Central memory CD4-positive, alpha-beta T cell (primary cell): ENCODE measurements around the gene SOX5.

Source experiments
- DNase-seq: peaks from one replicate; pipeline ENCODE4 v3.0.0; 2022
- total RNA-seq, 3 experiments: gene quantifications; one replicate each; lab custom pipeline; 2026; lab: John Stamatoyannopoulos, UW

The SOX5 gene
- total RNA-seq: 0 to 0.19 (median 0) reads per million in 3 experiments

DNA sequence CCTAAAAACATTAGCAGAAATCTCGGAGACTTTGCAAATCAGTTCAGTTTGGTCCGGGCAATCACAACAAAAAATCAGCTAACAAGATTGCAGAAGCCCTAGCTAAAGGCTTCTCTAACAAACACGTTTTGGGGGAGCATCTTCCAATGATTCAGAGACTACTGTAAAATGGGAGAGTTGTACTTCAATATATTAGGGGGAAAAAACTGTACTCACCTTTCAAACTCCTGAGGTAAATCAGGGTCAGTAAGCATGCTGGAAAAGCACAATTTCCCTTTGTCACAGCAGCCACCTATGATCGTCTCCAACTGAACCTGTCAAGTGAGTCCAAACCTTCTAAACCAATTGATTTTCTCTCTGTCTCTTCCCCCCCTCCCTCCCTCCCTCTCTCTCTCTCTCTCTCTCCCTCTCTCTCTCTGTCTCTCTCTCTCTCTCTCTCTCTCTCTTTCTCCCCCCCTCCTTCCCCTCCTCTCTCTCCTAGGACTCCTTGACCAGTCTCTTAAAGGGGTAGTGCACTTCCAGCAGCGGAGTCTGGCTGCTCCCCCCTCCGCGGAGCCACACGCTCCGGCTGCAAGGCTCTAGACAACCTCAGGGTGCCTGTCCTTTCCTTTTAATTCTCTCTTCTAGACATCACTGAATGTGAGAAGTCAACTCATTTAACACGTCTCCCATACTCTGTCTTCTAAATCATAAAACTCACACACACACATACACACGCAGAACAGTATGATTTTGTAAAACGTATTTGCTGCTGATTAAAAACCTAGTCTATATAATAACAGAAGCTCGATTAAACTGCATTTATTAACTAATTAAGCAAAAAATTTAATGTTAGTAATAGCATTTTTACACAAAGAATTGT, at the start of gene SOX5:
Gene SOX5 (minus strand): TSS at position 323 of the 862 bp plus-strand sequence. CDS start 69 bp downstream, at position 254.
- DNase-seq: no peak

DNA sequence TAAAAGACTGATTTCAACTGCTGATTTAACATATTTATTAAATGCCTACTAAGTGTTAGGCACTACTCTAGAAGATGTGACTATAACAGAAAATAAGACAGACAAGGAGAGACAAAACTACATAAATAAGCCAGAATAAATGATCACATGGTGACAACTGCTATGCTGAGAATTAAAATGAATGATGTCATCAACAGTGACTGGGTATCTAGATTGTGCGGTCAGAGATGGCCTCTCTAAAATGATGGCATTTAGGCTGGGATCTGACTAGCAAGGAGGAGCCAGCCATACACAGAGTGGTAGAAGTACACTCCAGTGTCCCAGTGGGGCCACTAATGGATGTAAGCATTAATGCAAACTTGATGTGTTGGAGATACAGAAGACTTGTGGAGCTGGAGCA, 37.6 kb upstream of the SOX5 start:
- no peak for DNase-seq

DNA sequence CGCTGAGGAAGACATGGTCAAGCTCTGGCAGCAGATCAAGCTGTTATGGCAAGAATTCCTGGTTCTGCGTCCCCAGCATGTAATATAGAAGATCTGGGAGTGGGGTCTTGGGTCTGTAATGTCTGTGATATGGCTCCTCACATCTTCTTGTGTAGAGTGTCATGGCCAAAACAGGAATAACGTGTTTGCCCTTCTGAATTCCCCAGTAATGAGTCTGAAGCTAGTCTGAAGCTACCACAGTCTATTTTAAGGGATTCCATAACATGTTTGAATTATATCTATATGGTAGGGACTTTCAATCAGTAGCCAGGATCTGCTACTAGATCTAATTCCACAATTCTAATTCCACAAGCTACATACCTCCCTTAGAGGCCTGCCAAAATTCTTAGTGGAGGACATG, 31.4 kb upstream of the SOX5 start:
- DNase-seq: no peak

DNA sequence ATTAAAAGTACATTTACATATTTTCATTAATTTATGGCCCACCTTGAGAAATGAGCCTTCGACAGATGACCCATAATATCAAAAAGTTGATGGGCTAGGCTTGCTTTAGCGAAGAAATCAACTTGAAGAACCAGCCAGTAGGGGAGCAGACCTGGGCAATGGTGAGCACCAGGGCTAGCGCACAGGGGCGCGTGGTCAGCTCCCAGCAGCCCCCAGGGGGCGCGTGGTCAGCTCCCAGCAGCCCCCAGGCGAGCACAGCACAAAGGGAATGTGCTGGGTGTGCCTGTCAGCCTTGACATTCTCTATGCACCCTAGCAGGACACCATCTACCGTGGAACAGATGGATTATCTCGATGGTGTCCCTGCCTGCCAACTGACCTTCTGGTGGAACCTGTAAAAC, 15.3 kb upstream of the SOX5 start:
- DNase-seq: no peak

DNA sequence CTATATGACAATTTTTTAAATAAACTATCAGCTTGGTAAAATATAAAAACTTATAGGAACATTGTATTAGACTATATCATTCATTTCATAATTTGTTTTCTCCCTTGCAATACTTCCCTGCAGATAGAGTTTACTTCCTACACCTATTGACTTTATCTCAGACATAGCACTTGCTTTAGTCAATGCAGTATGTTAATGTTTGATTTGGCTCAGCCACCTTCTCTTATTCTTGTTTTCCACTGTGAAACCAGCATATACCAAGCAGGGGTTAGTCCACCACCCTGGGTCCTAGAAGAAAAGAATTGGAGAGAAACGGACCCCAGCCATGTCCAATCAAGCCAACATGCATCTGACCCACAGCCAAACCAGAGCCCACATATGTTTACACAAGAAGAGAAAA, 10.4 kb upstream of the SOX5 start:
- no peak for DNase-seq

DNA sequence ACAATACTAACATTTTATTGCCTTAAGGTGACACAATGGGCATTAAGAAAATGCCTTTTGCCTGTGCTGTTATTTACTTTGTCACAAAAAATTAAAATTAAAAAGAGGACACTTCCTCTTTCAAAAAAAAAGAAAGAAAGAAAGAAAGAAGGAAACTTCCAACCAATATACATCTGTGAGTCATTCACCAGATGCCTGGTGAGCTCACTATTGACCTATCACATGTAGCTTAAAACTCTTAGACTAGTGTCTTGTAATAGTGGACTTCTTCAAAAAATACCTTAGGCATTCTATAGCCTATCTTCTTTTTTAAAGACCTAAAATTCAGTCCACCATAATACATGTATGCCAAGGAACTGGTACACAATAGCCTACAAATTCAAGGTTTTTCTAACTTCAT, 4.9 kb upstream of the SOX5 start:
- no peak for DNase-seq

DNA sequence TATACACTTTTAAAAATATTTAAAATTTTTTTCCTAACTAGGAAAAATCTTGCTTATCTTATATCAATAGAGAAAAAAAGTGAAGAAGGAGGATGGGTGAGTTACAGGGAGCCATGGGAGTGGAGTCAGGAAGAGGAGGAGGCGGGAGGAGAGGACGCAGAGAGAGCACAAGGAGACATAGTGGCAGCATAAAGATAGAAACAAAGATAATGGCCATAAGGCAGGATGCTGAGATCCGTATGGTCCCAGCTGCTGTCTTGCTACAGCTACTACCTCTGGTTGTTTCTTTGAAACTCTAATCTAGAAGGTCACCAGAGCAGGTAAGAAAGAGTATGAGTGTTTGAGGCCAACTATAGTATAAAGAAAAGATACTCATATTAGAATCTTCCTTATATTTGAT, 2.6 kb upstream of the SOX5 start:
- no peak for DNase-seq

DNA sequence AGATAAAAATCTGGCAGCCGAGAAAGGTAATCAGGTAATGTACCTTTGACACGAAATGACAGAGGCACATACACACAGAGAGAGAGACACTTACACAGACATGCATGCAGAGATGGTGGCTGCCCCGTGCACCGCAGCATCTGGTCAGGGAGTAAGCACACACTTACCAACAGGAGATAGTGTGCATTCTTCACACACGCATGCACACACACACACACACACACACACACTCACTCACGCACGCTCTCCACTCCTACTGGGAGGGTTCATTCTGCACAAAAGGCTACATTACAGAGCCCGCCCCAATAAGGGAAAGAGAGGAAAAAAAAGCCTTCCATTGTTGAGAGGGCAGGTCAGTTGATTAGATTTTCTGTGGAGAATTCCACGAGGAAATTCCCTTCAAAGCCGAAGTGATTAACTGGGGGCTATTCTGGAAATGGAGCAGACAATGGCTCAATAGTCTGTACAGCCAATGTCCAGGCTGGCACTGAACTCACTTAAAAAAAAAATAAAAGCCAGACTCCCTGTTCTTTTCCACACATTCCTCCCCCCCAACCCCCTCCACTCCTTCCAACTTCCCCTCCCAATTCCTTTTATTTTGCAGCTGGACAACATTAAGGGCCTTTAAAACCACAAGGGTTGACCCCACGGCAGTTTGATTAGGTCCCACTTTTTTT, 1.4 kb upstream of the SOX5 start:
- DNase-seq: no peak

DNA sequence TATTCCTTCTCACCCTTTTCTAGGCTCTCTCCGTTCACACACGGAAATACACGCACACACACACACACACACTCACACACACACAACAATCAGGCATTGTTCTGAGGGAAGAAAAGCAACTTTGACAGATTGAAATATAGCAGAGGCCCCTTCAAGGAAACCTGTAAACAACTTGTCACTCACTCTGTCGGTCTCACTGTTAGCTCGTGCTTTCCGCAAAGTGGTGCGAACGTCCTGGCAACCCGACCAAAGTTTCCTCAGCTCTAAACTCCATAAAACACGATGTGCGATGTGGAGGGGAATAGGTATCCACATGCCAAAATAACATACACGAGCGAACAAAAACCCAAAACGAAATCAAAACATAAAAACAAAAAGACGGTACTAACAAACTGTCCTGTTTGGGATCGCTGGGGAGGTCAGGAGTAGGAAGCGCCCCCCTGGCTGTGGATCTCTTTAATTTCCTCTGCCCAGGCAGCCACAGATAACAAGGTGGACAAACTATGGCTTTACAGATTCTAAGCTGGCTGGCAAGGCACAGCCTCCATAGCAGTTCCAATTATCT, 822 bp upstream of the SOX5 start:
- DNase-seq: no peak

DNA sequence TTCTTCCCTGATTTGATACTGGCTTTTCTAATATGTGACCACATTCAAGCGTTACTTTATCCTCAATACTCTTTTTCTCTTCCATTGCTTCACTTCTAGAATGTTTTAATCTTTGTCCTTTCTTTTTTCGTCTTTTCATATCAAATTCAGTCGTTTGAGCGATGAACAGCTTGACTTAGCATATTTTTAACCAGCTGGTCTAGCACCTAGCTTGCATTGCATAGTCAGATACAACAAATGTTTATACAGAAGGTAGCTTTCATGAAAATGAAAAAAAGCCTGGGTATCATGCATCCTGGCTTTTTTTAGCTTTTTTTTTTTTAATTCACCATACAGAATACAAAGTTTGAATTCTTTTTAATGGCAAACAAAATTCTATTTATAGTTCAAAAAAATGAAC, 1.2 kb downstream of the SOX5 start:
- DNase-seq: no peak

DNA sequence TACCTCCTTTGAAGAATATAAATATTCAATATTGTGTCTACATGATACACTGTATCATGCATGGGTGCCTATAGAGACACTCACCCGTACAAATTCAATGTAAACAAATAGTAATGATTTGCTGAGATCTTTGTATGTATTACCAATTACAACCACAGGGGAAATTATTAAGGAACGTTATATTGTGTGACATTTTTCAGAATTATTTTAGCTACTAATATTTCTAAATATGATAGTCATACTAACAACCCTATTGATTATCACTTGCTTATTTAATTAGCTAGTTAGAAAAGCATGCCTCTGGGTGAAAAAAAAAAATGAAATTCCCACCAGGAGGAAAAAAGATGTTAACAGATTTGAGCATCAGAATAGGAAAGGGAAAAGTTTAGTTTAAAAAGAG, 2.1 kb downstream of the SOX5 start:
- no peak for DNase-seq

DNA sequence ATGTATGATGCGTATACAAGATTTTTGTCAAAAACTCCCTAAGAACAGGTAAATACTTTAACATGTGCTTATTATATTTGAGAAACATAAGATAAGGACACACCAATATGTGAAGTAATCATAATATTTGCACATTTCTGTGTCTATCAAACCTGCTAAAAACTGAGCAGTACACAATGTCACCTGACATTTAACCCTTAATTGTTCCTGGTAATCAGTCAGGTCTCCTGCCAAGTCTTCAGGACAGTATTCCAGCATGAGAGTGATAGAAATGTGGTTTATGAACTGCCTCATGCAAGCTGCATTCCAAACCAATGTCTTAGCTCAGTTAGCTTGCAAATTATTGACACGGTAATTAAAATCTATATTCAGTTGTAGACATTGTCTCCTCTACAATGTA, 4.2 kb downstream of the SOX5 start:
- DNase-seq: no peak

DNA sequence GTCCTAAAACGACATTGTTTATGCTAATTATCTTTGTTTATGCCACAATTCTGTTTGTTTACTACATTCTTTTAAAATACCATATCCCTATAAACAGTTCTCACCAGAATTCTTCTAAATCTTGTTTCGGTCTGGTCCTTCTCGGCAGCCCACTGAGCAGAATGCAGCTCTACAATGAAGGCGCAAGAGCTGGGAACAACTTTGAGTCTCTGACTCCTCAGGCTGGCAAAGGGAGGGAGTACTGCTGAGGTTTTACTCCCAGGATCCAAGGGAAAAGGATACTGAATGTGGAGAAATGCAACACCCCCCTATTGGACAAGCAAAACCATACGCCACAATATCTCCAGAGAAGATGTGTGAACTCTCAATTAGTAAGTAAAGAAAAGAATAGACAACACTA, 5.4 kb downstream of the SOX5 start:
- no peak for DNase-seq

DNA sequence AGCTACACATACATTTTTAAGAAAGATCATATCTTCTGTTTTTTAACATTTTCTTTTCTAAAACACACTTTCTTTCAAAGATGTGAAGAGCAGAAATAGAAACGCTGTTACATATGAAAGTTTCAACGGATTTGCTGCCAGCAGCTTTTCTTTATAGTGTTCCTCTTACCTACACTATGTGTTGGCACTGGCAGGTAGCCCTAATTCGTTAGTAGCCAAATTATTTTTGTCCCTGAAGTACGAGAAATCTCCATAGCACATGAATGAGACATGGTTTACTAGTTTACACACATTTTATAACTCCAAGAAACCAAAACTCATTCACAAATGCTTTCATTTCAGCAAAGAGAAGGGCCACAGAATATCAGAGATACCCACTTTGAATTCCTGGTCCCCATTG, 6.6 kb downstream of the SOX5 start:
- DNase-seq: no peak

DNA sequence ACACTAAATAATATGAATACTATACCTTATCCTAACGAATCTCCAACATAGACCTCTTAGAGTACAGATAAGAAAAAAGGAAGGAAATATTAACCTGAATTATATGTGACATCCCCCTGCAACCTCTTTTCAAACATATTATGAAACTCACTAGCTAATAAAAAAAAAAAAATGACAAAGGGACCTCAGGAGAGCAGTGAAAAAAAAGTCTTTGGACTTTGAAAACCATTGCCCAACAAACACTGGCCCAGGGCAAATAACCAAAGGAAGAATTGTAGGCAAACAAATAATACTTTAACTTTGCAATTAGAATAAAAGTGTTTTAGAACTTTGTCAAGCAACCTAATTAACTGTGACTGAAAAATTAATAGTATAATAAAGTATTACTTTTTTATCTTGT, 7.7 kb downstream of the SOX5 start:
- no peak for DNase-seq

DNA sequence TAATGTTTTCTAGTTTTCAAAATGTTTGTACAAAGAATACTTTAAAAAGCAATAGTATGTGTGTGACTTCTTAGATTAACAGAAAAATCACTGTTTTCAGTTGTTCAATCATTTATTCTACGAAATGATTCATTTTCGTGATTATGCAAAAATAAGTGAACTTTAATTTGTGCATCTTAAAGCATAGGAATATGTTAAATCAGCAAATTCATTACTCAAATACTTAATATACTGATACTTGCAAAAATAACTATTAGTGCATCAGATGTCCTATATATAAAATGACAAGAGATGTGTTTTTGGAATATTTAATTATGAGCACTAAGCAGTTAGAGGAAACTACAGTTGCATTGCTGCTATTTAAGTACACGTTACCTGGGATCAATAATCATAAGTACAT, 11.0 kb downstream of the SOX5 start:
- no peak for DNase-seq

DNA sequence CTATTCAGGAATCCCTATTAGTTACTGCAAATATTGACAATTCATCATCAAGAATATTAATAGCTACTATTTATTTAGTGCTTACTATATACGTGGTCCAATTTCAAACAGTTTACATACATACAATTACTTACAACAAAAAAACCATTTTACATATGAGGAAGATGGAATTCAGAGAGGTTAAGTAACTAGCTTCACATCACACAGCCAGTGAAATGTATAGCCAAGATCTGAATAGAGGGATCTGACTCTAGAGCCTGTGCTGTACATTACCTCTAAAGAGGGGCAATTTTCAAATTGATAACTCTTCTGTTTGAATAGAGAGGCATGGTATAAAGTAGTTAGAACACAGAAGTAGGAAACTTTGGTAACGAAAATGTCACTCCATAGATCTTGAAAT, 18.3 kb downstream of the SOX5 start:
- no peak for DNase-seq

DNA sequence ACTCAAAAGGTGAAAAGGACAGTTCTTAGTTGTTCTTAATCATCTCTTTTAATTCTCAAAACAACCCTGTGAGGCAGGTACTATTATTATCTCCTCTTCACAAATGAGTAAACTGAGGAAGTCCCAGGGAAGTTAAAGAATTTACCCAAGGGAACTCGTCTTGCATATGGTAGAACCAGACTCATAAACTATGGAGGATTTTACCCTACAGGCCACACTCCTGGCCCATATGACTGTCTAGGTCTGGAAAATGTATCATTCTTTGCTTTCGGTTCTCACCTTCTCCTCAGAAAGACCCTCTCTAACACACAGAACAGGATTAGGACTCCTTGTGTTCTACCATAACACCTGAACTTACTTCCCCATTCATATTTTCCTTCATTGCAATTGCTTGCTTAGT, 18.9 kb downstream of the SOX5 start:
- DNase-seq: no peak

DNA sequence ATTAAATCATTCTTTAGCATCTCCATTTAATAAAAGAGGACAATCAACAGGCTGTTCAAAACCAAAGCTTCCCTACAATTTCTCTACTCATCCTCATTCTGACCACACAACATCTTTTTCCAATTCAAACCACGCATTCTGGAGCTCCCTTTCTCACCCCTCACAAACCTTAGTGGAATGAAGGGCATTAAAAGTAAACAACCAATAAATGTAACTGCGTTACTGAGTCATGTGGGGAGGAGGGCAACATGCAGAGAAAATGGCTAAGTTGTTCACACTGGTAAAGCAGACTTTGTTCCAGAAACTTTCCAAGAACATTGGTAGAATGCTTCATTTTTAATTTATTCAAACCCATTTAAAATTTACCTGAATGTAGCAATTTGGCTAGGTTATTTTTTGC, 19.6 kb downstream of the SOX5 start:
- DNase-seq: no peak

DNA sequence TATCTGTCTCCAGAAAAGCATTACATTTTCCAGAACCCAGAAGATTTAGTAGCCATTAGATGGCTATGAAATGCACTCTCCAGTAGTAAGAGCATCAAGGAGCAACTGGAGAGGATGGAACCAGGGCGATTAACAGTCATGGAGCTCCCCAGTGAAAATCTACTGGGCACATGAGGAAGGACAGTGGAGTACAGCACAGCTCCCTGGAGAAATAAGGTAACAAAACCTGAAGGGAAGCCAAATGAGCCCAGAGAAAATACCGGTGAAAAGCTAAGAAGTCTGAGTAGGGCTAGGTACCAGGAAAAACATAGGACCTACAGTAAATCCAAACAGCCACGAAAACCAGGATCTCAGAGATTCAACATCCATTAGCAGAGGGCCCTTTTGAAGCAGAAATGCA, 21.6 kb downstream of the SOX5 start:
- no peak for DNase-seq

DNA sequence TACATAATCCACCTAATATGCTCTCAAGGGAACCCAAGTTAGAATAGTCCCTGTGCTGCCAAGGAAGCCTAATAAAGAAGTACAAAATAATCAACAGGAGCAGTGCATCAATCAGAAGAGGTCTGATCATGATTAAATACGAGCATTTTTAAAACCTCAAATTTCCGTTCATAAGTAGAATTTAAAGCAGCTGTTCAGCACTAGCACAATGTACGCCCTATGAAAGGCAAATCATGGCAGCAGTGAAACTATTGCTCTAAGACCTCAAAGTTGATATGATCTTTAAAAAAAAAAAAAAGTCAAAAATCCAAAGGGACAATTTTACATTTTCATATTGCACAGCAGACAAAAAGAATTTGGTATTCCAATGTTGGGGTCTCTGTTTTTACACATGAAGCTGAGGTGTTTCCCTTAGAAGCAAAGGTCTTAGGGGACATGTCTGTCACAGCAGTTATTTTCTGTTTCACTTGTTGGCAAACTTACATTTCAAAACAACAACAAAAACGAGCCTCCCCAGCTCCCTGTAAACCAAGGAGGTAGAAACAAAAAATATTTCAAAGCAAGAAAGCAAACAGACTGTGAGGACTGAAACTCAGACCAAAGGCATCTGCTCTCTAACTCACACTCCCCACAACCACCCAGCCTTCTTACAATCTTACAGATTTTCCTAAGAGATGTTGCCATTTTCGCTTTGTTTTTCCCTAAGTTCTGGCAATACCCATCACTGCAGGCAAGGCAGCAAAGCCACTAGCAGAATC, 28.2 kb downstream of the SOX5 start:
- DNase-seq: no peak

DNA sequence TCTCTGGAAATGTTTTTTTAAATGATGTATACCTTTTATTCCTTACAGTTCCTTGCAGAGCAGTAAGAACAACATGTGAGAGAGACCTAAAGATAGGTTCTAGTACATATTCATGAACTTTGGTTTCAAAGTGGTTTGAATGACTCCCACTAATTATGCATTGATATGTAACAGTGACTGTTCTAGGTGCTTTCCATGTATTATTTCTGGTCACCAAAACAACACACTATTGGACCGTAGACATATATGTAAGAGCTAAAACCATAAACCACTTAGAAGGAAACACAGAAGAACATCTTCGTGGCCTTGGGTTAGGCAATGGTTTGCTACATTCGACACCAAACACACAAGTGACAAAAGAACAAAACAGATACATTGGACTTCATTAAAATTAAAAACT, 37.9 kb downstream of the SOX5 start:
- DNase-seq: no peak

DNA sequence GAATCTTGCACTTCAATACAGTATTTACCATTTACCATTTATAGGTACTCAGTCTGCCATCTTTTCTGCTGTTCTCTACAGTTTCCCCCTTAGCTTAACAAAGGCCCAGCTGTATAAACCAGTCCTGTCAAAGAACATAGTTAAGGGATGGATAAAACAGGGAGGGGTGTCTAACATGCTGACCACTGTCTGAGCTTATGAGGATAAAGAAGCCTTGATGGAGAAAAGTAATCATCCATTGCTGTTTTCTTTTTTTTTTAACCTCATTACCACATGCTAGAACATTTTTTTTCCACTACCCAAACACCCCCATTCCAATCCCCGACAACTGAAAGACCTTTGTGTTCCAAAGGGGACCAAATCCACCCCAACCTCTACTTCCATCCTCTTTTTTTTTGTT, 39.9 kb downstream of the SOX5 start:
- no peak for DNase-seq
